T-helper 2 cell (primary cell): ENCODE results near the gene DGUOK.

ENCODE experiments used
- DNase-seq, 5 experiments: peaks; one replicate each; pipeline versions ENCODE4 v3.0.0 to v3.0.0-alpha.2; 2012 to 2022

The DGUOK gene

GRCh38 chr2:73952499-73953446 lies 26.1 kb downstream of the DGUOK start:
- no peak for DNase-seq

- no peak for DNase-seq
Measured at GRCh38 chr2:73956218-73956865, 29.7 kb downstream of the DGUOK start.

GRCh38 chr2:73961274-73961673 lies 34.6 kb downstream of the DGUOK start:
- no peak for DNase-seq

DNA sequence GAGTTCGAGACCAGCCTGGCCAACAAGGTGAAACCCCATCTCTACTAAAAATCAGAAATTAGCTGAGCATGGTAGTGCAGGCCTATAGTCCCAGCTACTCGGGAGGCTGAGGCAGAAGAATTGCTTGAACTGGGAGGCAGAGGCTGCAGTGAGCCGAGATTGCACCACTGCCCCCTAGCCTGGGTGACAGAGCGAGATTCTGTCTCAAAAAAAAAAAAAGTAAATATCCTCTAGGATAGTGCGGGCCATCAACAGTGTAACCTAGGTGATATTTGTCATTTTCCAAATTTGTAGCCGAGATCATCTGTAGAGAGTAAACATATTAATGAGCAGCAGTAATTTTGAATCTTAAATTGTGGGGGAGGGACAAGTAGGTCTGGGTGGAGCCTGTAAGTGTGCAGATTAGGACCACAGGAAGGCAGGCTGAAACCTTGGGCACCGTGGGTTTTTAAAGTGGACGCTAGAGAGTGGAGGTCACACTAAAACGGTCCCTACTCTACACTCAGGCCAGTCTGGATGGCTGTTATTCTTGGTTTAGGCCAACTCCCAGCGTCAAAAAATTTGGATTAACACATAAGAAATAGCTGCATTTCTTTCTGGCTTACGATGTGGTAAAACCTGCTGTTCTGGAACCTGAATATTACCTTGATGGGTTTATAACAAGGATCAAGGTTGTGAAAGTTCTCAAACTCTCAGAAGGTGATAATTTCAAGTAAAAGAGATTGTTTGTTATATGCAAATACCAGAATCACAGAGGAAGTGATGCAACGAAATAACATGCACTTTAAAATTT lies 35.3 kb downstream of the DGUOK start:
- no peak for DNase-seq

DNA sequence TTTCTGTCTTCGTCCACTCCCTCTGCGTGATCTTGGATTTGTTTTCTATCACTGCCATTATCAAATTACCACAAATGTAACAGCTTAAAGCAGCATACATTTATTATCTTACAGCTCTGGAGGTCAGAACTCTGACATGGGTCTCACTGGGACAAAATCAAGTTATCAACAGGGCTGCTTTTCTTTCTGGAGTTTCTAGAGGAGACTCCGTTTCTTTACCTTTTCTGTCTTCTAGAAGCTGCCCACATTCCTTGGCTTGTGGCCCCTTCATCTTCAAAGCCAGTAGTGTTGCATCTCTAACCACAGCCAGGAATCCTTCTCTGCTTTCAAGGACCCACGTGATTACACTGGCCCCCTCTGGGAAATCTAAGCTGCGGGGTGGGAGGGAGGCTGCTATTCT lies 36.1 kb downstream of the DGUOK start:
- no peak for DNase-seq

DNA sequence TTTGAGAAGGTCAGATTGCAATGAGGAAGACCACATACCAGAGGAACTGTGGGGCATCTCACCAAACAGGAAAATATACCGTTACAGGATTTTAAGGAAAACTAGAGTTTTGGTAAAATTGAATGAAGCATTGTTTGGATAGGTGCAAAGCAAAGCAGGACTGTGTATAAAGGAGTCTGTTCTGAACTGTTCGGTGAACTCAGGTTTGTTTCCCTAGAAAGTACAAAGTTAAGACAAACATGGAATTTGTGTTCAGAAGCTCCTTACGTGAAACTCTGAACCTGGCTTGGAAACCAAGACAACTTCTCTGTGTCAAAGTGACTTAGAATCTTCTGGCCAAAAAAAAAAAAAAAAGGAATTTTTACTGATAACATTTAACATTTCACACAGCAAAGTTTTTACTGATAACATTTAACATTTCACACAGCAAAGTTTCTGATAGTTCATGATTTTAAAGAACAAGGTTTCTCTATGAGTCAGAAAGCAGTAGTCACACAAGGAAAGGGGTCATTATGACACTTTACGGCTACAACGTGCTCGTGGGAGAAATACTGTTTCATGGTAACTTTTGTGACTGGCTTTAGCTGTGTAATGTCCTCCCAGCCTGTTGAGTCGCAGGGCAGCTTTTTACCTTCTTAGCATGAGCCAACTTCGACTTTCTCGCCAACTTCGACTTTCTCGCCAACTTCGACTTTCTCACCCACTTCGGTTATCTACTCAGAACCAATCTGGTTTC lies 36.9 kb downstream of the DGUOK start:
- DNase-seq, result peak in 1 of 5 experiments; percentile 83

GRCh38 chr2:73964223-73964622 lies 37.5 kb downstream of the DGUOK start:
- DNase-seq, result no peak

- DNase-seq, result no peak
Measured at GRCh38 chr2:73965053-73965452, 38.4 kb downstream of the DGUOK start.

GRCh38 chr2:73968357-73968937 lies 41.8 kb downstream of the DGUOK start:
- no peak for DNase-seq

DNA sequence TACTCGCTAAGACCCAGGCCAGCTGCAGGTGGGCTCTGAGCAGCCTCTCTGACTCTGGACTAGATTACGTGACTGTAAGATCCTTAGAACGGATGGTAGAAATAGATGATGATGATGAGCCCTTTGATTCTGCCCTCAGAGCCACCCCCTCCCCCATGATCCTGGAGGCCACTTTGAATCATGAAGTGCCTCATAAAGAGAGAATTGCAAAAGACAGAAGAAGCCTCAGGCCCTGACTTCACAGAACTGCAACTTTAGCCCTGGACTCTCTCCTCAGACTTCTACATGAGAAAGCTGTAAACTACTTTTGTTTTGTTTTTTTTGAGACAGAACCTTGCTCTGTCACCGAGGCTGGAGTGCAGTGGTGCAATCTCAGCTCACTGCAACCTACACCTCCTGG lies 42.7 kb downstream of the DGUOK start:
- no peak for DNase-seq

- no peak for DNase-seq
Measured at GRCh38 chr2:73970141-73970803, 43.6 kb downstream of the DGUOK start.

GRCh38 chr2:73970850-73971471 lies 44.3 kb downstream of the DGUOK start:
- peak in 3 of 5 experiments; percentile 40 to 86 (median 76) for DNase-seq

GRCh38 chr2:73971722-73972121 lies 45.0 kb downstream of the DGUOK start:
- DNase-seq, result no peak

DNA sequence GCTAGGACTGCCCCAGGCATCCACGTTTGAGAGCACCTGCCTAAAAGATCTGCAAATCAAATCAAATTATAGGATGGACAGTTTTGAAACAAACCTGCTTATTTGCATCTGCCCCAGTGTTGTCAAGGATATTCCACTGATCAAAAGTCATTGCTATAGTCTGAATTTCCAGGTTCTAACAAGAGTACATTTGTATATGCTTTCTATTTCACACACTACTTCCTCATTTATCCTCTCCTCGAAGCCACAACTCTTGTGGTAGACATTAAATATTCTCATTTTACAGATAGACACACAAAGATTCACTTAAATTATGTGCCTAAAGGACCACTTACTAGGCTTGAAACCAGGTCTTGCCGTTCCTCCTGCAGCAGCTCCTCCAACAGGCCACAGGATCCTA lies 46.2 kb downstream of the DGUOK start:
- no peak for DNase-seq

GRCh38 chr2:73975731-73976130 lies 49.1 kb downstream of the DGUOK start:
- DNase-seq, result no peak

GRCh38 chr2:73976803-73977202 lies 50.1 kb downstream of the DGUOK start:
- DNase-seq, result no peak

DNA sequence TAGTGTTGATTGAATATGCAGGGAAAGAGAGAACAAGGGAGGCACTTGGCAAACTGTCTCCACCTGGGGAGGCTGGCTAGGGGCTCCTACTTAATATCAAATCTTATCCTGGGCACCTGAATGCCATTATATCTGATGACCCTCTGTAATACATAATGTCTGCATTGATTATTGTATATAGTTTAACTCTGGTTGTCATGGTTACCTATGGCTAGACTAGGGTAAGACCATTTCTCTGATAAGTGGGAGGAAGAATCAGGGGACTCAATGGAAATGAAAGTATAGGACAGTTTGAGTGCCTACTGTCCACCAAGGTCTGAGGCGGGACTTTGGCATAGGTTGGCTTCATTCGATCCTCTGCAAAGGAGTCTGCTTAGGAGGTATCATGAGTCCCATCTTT lies 50.8 kb downstream of the DGUOK start:
- no peak for DNase-seq

DNA sequence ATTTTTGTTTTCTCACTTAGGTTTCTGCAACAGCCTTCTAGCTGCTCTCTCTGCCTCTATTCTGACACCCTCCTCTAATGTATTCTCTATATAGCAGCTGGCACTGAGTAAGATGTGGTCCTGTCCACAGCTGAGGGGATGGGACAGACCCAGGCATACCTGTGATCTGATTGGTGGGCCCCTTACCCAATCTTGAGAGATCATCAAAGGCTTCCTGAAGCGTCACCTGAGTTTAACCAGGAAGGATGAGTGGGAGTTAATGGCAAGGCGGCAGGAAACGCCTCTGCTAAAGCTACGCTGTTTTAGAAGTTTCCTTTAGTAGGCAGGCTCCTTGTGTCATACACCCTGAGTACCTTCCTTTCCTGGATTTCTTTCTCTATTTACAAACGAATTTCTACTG lies 52.3 kb downstream of the DGUOK start:
- peak in 4 of 5 experiments; percentile 43 to 88 (median 72) for DNase-seq

DNA sequence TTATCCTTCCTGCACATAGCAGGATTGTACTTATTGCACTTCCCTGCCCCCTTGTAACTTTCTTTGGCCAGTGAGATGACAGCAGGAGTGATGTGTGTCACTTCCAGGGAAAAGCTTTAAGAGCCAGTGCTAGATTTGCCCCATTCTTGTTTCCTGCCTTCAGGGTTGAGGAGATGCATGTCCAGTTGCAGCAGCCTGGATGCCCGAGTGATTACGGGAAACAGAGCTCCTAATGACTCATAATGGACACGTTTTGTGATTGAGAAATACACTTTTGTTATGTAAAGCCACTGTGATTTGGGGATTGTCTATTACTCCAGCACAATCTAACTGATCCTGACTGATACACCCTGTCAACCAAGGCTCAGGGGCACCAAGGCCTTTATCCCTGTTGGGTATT lies 53.0 kb downstream of the DGUOK start:
- DNase-seq, result no peak

DNA sequence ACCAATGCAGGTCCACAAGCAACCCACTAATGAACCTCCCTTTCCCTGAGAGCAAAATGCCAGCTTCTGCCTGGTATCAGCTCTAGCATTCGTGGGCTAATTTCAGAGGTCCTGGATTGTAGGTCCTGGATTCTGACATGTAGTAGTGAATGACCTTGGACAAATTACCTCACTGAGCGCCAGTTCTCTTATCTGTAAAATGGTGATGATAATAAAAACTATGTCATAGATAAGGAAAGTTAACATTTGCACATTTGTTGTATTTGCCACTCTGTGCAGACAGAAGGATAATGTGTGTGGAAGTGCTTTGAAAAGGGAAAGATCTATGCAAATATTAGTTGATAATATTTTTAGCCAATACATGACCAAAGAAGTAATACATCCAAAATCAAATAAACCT lies 53.9 kb downstream of the DGUOK start:
- DNase-seq, result no peak
